Measurements from ENCODE around the gene SGK1. TPM values are rescaled to one million over a fixed set of nuclear protein-coding genes. Genes with fewer than 3 reads are reported as not detected.

SGK1 gene
- total and polyA plus RNA-seq, 2 donors from 2014 or later, result 142 to 324 TPM

DNA sequence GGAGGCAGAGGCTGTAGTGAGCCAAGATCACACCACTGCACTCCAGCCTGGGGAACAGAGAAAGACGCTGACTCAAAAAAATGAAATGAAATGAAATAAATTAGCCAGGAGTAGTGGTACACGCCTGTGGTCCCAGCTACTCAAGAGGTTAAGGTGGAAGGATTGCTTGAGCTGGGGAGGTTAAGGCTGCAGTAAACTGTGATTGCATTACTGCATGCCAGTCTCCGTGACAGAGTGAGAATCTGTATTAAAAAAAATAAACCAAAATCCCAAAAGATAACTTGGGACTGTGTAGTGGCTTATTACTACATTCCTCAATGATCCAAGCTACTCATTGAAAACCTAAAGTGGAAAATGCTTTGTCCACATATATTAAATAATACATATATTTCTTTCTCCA, 87.0 kb downstream of the SGK1 start:
- no peaks in the 10 kb centered on the region for H3K9me3 ChIP-seq (ENCODE audit: control insufficient read depth in 2 of 3, insufficient read depth in 1 of 3, low read length in 3 of 3)
- H3K36me3 ChIP-seq (ENCODE audit: control insufficient read depth in 2 of 3, insufficient read depth in 3 of 3, low read length in 3 of 3), result no peaks in the 10 kb centered on the region
- no peak overlapping the region for H3K4me3 ChIP-seq (ENCODE audit: low read length in 3 of 3)
- H3K27me3 ChIP-seq (ENCODE audit: control insufficient read depth, insufficient read depth, low read length), result no peaks in the 10 kb centered on the region
- H3K9ac ChIP-seq (ENCODE audit: low read length in 3 of 3), result no peak overlapping the region
- intact Hi-C loops (cut with DNase I), result no loop called here
- H3K27ac ChIP-seq (ENCODE audit: low read depth in 2 of 2, low read length in 2 of 2), result no peak overlapping the region
- FAIRE-seq (no peak), DNase-seq (no peak)
- TF ChIP-seq, protein P1, sequence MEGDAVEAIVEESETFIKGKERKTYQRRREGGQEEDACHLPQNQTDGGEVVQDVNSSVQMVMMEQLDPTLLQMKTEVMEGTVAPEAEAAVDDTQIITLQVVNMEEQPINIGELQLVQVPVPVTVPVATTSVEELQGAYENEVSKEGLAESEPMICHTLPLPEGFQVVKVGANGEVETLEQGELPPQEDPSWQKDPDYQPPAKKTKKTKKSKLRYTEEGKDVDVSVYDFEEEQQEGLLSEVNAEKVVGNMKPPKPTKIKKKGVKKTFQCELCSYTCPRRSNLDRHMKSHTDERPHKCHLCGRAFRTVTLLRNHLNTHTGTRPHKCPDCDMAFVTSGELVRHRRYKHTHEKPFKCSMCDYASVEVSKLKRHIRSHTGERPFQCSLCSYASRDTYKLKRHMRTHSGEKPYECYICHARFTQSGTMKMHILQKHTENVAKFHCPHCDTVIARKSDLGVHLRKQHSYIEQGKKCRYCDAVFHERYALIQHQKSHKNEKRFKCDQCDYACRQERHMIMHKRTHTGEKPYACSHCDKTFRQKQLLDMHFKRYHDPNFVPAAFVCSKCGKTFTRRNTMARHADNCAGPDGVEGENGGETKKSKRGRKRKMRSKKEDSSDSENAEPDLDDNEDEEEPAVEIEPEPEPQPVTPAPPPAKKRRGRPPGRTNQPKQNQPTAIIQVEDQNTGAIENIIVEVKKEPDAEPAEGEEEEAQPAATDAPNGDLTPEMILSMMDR (IDR thresholded peaks at IDR 0.05; ENCODE audit: borderline replicate concordance, extremely low read depth, insufficient read depth), result no peak
- H3K4me1 ChIP-seq (ENCODE audit: control insufficient read depth in 2 of 3, insufficient read depth in 2 of 3, low read depth in 1 of 3, low read length in 3 of 3), result no peaks in the 10 kb centered on the region

DNA sequence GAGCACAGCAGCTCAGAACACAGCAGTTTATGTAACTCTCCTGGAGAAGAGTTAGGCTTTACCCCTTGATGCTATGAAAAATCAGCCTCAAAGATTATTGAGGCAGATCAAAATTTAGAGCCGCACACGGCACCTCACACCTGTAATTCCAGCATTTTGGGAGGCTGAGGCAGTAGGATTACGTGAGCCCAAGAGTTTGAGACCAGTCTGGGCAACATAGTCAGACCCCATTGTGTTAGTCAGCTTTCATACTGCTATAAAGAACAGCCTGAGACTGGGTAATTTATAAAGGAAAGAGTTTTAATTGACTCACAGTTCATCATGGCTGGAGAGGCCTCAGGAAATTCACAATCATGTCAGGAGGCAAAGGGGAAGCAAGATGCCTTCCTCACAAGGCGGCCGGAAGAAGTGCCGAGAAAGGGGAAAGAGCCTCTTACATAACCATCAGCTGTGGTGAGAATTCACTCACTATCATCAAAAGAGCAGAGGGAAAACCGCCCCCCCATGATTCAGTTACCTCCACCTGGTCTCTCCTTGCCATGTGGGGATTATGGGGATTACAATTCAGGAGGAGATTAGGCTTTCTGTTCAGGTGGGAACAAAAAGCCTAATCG, 87.7 kb downstream of the SGK1 start:
- DNase-seq (no peak), FAIRE-seq (no peak)
- TF ChIP-seq, protein P1 (IDR thresholded peaks at IDR 0.05; ENCODE audit: borderline replicate concordance, extremely low read depth, insufficient read depth), result no peak
- H3K9me3 ChIP-seq (ENCODE audit: control insufficient read depth in 2 of 3, insufficient read depth in 1 of 3, low read length in 3 of 3), result no peaks in the 10 kb centered on the region
- H3K4me3 ChIP-seq (ENCODE audit: low read length in 3 of 3), result no peak overlapping the region
- H3K27me3 ChIP-seq (ENCODE audit: control insufficient read depth, insufficient read depth, low read length), result no peaks in the 10 kb centered on the region
- intact Hi-C loops (cut with DNase I), result no loop called here
- H3K9ac ChIP-seq (ENCODE audit: low read length in 3 of 3), result no peak overlapping the region
- no peak overlapping the region for H3K27ac ChIP-seq (ENCODE audit: low read depth in 2 of 2, low read length in 2 of 2)
- H3K36me3 ChIP-seq (ENCODE audit: control insufficient read depth in 2 of 3, insufficient read depth in 3 of 3, low read length in 3 of 3), result no peaks in the 10 kb centered on the region
- H3K4me1 ChIP-seq (ENCODE audit: control insufficient read depth in 2 of 3, insufficient read depth in 2 of 3, low read depth in 1 of 3, low read length in 3 of 3), result no peaks in the 10 kb centered on the region

DNA sequence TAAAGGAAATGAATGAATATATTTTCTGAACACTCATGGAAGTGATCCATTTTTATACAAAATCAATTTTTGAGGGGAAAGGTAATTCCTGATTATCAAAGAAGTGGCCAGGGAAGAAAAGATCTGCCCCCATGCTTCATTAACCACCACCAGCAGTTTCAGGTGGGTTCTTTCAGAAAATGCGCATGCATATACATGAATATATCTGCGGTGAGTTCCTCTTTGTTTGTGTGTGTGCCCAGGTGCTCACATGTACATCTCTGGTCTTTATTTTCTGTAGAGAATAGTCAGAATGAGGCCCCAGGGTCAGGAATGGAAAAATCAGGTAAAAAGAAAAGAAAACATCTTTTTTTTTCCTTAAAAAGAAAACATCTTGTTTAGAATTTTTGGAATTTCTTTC, 88.4 kb downstream of the SGK1 start:
- intact Hi-C loops (cut with DNase I), result no loop called here
- FAIRE-seq (no peak), DNase-seq (no peak)
- Histone ChIP-seq H3K27me3 (ENCODE audit: control insufficient read depth, insufficient read depth, low read length) (no peaks in the 10 kb centered on the region), H3K4me3 (ENCODE audit: low read length in 3 of 3) (no peak overlapping the region), H3K9ac (ENCODE audit: low read length in 3 of 3) (no peak overlapping the region), H3K4me1 (ENCODE audit: control insufficient read depth in 2 of 3, insufficient read depth in 2 of 3, low read depth in 1 of 3, low read length in 3 of 3) (no peaks in the 10 kb centered on the region), H3K27ac (ENCODE audit: low read depth in 2 of 2, low read length in 2 of 2) (no peak overlapping the region), H3K9me3 (ENCODE audit: control insufficient read depth in 2 of 3, insufficient read depth in 1 of 3, low read length in 3 of 3) (no peaks in the 10 kb centered on the region), H3K36me3 (ENCODE audit: control insufficient read depth in 2 of 3, insufficient read depth in 3 of 3, low read length in 3 of 3) (no peaks in the 10 kb centered on the region)
- TF ChIP-seq, protein P1 (IDR thresholded peaks at IDR 0.05; ENCODE audit: borderline replicate concordance, extremely low read depth, insufficient read depth), result no peak

Data from kidney (tissue), 14 donors.